OCI-LY1 (cell line): Measurements from ENCODE around the gene CTBP2.

Experiments used
- H2AFZ ChIP-seq: fragments of 200-600 bp; sonication (generic), shearing (Covaris generic); 2 replicates; pipeline ENCODE4 v1.6.0; 2014; ENCODE audit warnings: antibody characterized with exemption, mild to moderate bottlenecking, low read length
- H3F3A ChIP-seq: fragments of 200-600 bp; sonication (generic), shearing (Covaris generic); 2 replicates; pipeline ENCODE4 v1.6.0; 2014; ENCODE audit warnings: mild to moderate bottlenecking, antibody characterized with exemption, low read length, moderate library complexity; ENCODE audit not compliant: insufficient read depth
- H3K27ac ChIP-seq: fragments of 200-600 bp; sonication (generic); 2 replicates; pipeline ENCODE4 v1.5.1; 2014; ENCODE audit warnings: low read length, mixed run types, mild to moderate bottlenecking, low read depth; ENCODE audit not compliant: poor library complexity, severe bottlenecking
- H3K27me3 ChIP-seq: fragments of 200-600 bp; sonication (generic); 2 replicates; pipeline ENCODE4 v1.6.0; 2014; ENCODE audit warnings: antibody characterized with exemption, mild to moderate bottlenecking, low read length, moderate library complexity; ENCODE audit not compliant: insufficient read depth
- H3K36me3 ChIP-seq: fragments of 200-600 bp; sonication (generic); 2 replicates; pipeline ENCODE4 v1.6.1; 2014; ENCODE audit warnings: mild to moderate bottlenecking, antibody characterized with exemption, low read length, moderate library complexity, mixed read lengths; ENCODE audit not compliant: insufficient read depth
- H3K4me1 ChIP-seq: fragments of 200-600 bp; sonication (generic); 2 replicates; pipeline ENCODE4 v1.5.1; 2014; ENCODE audit warnings: mild to moderate bottlenecking, low read length, moderate library complexity; ENCODE audit not compliant: insufficient read depth, severe bottlenecking
- H3K4me2 ChIP-seq: fragments of 200-600 bp; sonication (generic), shearing (Covaris generic); 2 replicates; pipeline ENCODE4 v1.6.1; 2014; ENCODE audit warnings: low read length
- H3K4me3 ChIP-seq: fragments of 200-600 bp; sonication (generic); 2 replicates; pipeline ENCODE4 v1.5.1; 2014; ENCODE audit warnings: low read length, low read depth, mild to moderate bottlenecking, mixed read lengths; ENCODE audit not compliant: poor library complexity, severe bottlenecking
- H3K79me2 ChIP-seq: fragments of 200-600 bp; shearing (Covaris generic); 2 replicates; pipeline ENCODE4 v1.6.1; 2016; ENCODE audit warnings: mixed run types, low read length, mixed read lengths; ENCODE audit not compliant: insufficient read depth
- H3K9ac ChIP-seq: fragments of 200-600 bp; sonication (generic), shearing (Covaris generic); 2 replicates; pipeline ENCODE4 v1.6.1; 2014; ENCODE audit warnings: mild to moderate bottlenecking, low read length, mixed read lengths
- H3K9me2 ChIP-seq: fragments of 200-600 bp; sonication (generic), shearing (Covaris generic); 2 replicates; pipeline ENCODE4 v1.6.1; 2014; ENCODE audit warnings: low read depth, mild to moderate bottlenecking, low read length, mixed read lengths
- H3K9me3 ChIP-seq: fragments of 200-600 bp; shearing (Covaris generic); 2 replicates; pipeline ENCODE4 v1.6.1; 2014; ENCODE audit warnings: low read length, mixed read lengths
- H4K20me1 ChIP-seq: fragments of 200-600 bp; sonication (generic), shearing (Covaris generic); 2 replicates; pipeline ENCODE4 v1.6.0; 2016; ENCODE audit warnings: mild to moderate bottlenecking, low read length; ENCODE audit not compliant: insufficient read depth
- EZH2 ChIP-seq: fragments of 200-600 bp; sonication (generic), shearing (Covaris generic); IDR thresholded peaks from 2 replicates; pipeline ENCODE4 v1.8.0; 2017; ENCODE audit warnings: borderline replicate concordance, mixed run types, mild to moderate bottlenecking, antibody characterized with exemption, low read length, moderate library complexity, mixed read lengths
- TF ChIP-seq, protein P1 (sequence below): fragments of 200-600 bp; sonication (generic), shearing (Covaris generic); IDR thresholded peaks from 2 replicates; pipeline ENCODE4 v1.5.1; 2017; ENCODE audit warnings: mild to moderate bottlenecking, antibody characterized with exemption, low read length, moderate library complexity, mixed read lengths

CTBP2 gene

GRCh38 chr10:125006188-125006680, 154.1 kb downstream of the CTBP2 start:
- Histone ChIP-seq H3K27ac (no peak overlapping the region), H3K4me3 (no peak overlapping the region), H3K9me3 (no peaks in the 10 kb centered on the region), H3K36me3 (no peaks in the 10 kb centered on the region), H2AFZ (no peak overlapping the region), H3F3A (no peaks in the 10 kb centered on the region), H3K9me2 (no peaks in the 10 kb centered on the region), H3K4me2 (no peak overlapping the region), H3K9ac (no peak overlapping the region), H3K79me2 (no peaks in the 10 kb centered on the region), H3K27me3 (0 out of 2 replicates have a peak, but pooled peaks cover 4% of the 10 kb centered on the region), H3K4me1 (no peaks in the 10 kb centered on the region), H4K20me1 (no peaks in the 10 kb centered on the region)
- TF ChIP-seq, protein P1, sequence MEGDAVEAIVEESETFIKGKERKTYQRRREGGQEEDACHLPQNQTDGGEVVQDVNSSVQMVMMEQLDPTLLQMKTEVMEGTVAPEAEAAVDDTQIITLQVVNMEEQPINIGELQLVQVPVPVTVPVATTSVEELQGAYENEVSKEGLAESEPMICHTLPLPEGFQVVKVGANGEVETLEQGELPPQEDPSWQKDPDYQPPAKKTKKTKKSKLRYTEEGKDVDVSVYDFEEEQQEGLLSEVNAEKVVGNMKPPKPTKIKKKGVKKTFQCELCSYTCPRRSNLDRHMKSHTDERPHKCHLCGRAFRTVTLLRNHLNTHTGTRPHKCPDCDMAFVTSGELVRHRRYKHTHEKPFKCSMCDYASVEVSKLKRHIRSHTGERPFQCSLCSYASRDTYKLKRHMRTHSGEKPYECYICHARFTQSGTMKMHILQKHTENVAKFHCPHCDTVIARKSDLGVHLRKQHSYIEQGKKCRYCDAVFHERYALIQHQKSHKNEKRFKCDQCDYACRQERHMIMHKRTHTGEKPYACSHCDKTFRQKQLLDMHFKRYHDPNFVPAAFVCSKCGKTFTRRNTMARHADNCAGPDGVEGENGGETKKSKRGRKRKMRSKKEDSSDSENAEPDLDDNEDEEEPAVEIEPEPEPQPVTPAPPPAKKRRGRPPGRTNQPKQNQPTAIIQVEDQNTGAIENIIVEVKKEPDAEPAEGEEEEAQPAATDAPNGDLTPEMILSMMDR, result no peak
- no peak for TF ChIP-seq EZH2

GRCh38 chr10:125005312-125006187, 154.8 kb downstream of the CTBP2 start:
- no peaks in the 10 kb centered on the region for H3F3A ChIP-seq
- no peak overlapping the region for H3K9ac ChIP-seq
- 0 out of 2 replicates have a peak, but pooled peaks cover 4% of the 10 kb centered on the region for H3K27me3 ChIP-seq
- TF ChIP-seq, protein P1, result no peak
- TF ChIP-seq EZH2, result no peak
- H3K9me3 ChIP-seq, result no peaks in the 10 kb centered on the region
- no peaks in the 10 kb centered on the region for H3K4me1 ChIP-seq
- H3K79me2 ChIP-seq, result no peaks in the 10 kb centered on the region
- H3K27ac ChIP-seq, result no peak overlapping the region
- no peaks in the 10 kb centered on the region for H4K20me1 ChIP-seq
- no peak overlapping the region for H2AFZ ChIP-seq
- H3K9me2 ChIP-seq, result no peaks in the 10 kb centered on the region
- no peaks in the 10 kb centered on the region for H3K36me3 ChIP-seq
- no peak overlapping the region for H3K4me2 ChIP-seq
- H3K4me3 ChIP-seq, result no peak overlapping the region

- H3K36me3 ChIP-seq, result no peaks in the 10 kb centered on the region
- no peaks in the 10 kb centered on the region for H3F3A ChIP-seq
- H3K4me1 ChIP-seq, result no peaks in the 10 kb centered on the region
- H3K27me3 ChIP-seq, result 0 out of 2 replicates have a peak, but pooled peaks cover 4% of the 10 kb centered on the region
- no peak overlapping the region for H2AFZ ChIP-seq
- no peaks in the 10 kb centered on the region for H3K79me2 ChIP-seq
- TF ChIP-seq, protein P1, result no peak
- TF ChIP-seq EZH2, result no peak
- H3K9me2 ChIP-seq, result no peaks in the 10 kb centered on the region
- H4K20me1 ChIP-seq, result no peaks in the 10 kb centered on the region
- H3K9me3 ChIP-seq, result no peaks in the 10 kb centered on the region
- no peak overlapping the region for H3K4me3 ChIP-seq
- H3K9ac ChIP-seq, result no peak overlapping the region
- no peak overlapping the region for H3K27ac ChIP-seq
- no peak overlapping the region for H3K4me2 ChIP-seq
Measured at GRCh38 chr10:125004571-125005311, 155.6 kb downstream of the CTBP2 start.
